Stomach (tissue), 4 donors: ENCODE results near the gene MINK1.

Experiments used
- EP300 ChIP-seq: sonication (generic); formaldehyde crosslinking; IDR thresholded peaks from one replicate; pipeline ENCODE4 v1.6.1; 2017; ENCODE audit warnings: antibody characterized with exemption
- POLR2A ChIP-seq, 4 donors: fragments of 450-650 bp; IDR thresholded peaks; one replicate each; pipeline ENCODE4 v1.6.1; 2016; ENCODE audit warnings: antibody characterized with exemption in 4 of 4, control low read depth in 2 of 4, mild to moderate bottlenecking in 1 of 4, moderate library complexity in 1 of 4
- TF ChIP-seq, protein P1 (sequence below), 7 experiments: fragments of 450-650 bp in 4 of 7; fragments of 200-600 bp in 3 of 7; sonication (generic) in 3 of 7; IDR thresholded peaks; one replicate each; pipeline ENCODE4 v1.5.1; 2016 to 2019; ENCODE audit warnings: antibody characterized with exemption in 7 of 7, control low read depth in 2 of 7, mild to moderate bottlenecking in 1 of 7

DNA sequence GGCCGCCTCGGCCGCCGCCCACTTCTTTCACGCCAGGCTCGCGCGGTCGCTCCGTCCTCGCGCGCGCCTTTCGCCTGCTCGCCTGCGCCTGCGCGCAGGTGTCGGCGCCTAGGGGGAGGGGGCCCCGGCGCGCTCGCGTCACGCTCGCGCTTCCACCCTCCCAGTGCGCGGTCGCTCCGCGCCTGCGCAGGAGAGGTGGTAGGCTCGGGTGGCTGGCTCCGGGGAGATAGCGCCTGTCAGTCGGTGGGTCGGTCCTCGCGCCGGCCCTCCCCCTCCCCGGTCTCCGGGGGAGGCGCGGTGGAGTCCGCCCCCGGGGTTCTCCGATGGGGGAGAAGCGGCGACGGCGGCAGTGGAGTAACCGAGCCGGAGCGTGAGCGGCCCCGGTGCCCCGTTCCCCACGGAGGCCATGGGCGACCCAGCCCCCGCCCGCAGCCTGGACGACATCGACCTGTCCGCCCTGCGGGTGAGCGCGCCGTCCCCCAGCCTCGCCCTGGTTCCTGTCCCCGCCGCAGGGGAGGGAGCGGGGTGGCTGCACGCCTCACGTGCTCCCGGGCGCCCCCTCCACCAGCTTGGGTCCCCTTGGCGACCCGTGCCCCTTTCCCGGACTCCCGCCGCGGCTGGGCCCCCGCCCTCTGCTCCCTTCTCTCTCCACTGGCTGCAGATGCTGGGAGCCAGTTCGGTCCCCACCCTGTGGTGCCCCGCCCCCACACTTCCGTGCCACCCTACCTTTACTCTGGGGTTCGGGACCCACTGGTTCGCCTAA, at the start of gene MINK1:
- TF ChIP-seq, protein P1, sequence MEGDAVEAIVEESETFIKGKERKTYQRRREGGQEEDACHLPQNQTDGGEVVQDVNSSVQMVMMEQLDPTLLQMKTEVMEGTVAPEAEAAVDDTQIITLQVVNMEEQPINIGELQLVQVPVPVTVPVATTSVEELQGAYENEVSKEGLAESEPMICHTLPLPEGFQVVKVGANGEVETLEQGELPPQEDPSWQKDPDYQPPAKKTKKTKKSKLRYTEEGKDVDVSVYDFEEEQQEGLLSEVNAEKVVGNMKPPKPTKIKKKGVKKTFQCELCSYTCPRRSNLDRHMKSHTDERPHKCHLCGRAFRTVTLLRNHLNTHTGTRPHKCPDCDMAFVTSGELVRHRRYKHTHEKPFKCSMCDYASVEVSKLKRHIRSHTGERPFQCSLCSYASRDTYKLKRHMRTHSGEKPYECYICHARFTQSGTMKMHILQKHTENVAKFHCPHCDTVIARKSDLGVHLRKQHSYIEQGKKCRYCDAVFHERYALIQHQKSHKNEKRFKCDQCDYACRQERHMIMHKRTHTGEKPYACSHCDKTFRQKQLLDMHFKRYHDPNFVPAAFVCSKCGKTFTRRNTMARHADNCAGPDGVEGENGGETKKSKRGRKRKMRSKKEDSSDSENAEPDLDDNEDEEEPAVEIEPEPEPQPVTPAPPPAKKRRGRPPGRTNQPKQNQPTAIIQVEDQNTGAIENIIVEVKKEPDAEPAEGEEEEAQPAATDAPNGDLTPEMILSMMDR (IDR thresholded peaks at IDR 0.05): no peak
- TF ChIP-seq POLR2A (IDR thresholded peaks at IDR 0.05) (peak in 2 of 4 donors; percentile 42 to 65), EP300 (no peak)
